WTC11 (cell line): ENCODE results near the gene DAW1. TPM values are rescaled to one million over a fixed set of nuclear protein-coding genes. Genes with fewer than 3 reads are reported as not detected.

Experiments
- ATAC-seq: fragments of 200-7000 bp; cut with Tn5 transposase; 2 replicates; pipeline ENCODE4 v1.10.0; 2021; ENCODE audit warnings: mild to moderate bottlenecking, moderate library complexity
- CTCF ChIA-PET: fragments of 300-600 bp; sonication (Branson Sonifier 250); formaldehyde crosslinking; loops from one replicate; lab custom pipeline; 2021; ENCODE audit warnings: antibody characterized with exemption; lab: Charles Lee
- POLR2A ChIA-PET: fragments of 350-600 bp; sonication (Branson Sonifier 250); formaldehyde crosslinking; loops from one replicate; lab custom pipeline; 2021; ENCODE audit warnings: antibody characterized with exemption; lab: Charles Lee
- DNase-seq: peaks from one replicate; pipeline ENCODE4 v3.0.0; 2021; ENCODE audit warnings: low spot score
- H3K27ac Mint-ChIP-seq: 2 replicates; pipeline ENCODE4 v1.8.0; 2021; ENCODE audit warnings: mixed read lengths
- H3K27me3 Mint-ChIP-seq: 2 replicates; pipeline ENCODE4 v1.8.0; 2021; ENCODE audit warnings: low read depth, mild to moderate bottlenecking, moderate library complexity, mixed read lengths
- H3K36me3 Mint-ChIP-seq: 2 replicates; pipeline ENCODE4 v1.8.0; 2021; ENCODE audit warnings: mixed read lengths
- H3K4me1 Mint-ChIP-seq: 2 replicates; pipeline ENCODE4 v1.8.0; 2022; ENCODE audit warnings: mixed read lengths
- H3K4me3 Mint-ChIP-seq: 2 replicates; pipeline ENCODE4 v1.8.0; 2021; ENCODE audit warnings: mild to moderate bottlenecking, moderate library complexity, mixed read lengths
- H3K9me3 Mint-ChIP-seq: 2 replicates; pipeline ENCODE4 v1.8.0; 2021; ENCODE audit warnings: mixed read lengths
- AFF4 ChIP-seq: sonication (generic); formaldehyde crosslinking; IDR thresholded peaks from 2 replicates; pipeline ENCODE4 v1.8.1; 2023; ENCODE audit warnings: mild to moderate bottlenecking, missing genetic modification reagents, borderline replicate concordance
- ARID4B ChIP-seq: sonication (generic); formaldehyde crosslinking; IDR thresholded peaks from 2 replicates; pipeline ENCODE4 v1.8.0; 2023; ENCODE audit warnings: missing genetic modification reagents, mild to moderate bottlenecking, borderline replicate concordance
- ATF1 ChIP-seq: sonication (generic); formaldehyde crosslinking; IDR thresholded peaks from 2 replicates; pipeline ENCODE4 v1.8.1; 2023; ENCODE audit warnings: mild to moderate bottlenecking, moderate library complexity, missing genetic modification reagents
- CBFB ChIP-seq: sonication (generic); formaldehyde crosslinking; IDR thresholded peaks from 2 replicates; pipeline ENCODE4 v1.8.1; 2022; ENCODE audit warnings: mild to moderate bottlenecking, low read depth, missing genetic modification reagents
- HMGA2 ChIP-seq: fragments of 250-450 bp; sonication (Bioruptor Pico); IDR thresholded peaks from 2 replicates; pipeline ENCODE4 v1.4.0; 2021; ENCODE audit warnings: mild to moderate bottlenecking, moderate library complexity
- IRF2 ChIP-seq: sonication (generic); formaldehyde crosslinking; IDR thresholded peaks from 2 replicates; pipeline ENCODE4 v1.8.0; 2022; ENCODE audit warnings: low read depth, missing genetic modification reagents, borderline replicate concordance
- KAT7 ChIP-seq: sonication (generic); formaldehyde crosslinking; IDR thresholded peaks from 2 replicates; pipeline ENCODE4 v1.8.1; 2023; ENCODE audit warnings: missing genetic modification reagents, mild to moderate bottlenecking, borderline replicate concordance
- NFATC4 ChIP-seq: fragments of 250-450 bp; sonication (Bioruptor Pico); IDR thresholded peaks from 2 replicates; pipeline ENCODE4 v1.9.0; 2021; ENCODE audit warnings: mild to moderate bottlenecking
- NR3C1 ChIP-seq: sonication (generic); formaldehyde crosslinking; conservative IDR thresholded peaks from 2 replicates; pipeline ENCODE4 v1.8.1; 2023; ENCODE audit warnings: low read depth, mild to moderate bottlenecking, missing genetic modification reagents
- TEAD1 ChIP-seq: sonication (generic); formaldehyde crosslinking; IDR thresholded peaks from 2 replicates; pipeline ENCODE4 v1.8.0; 2022; ENCODE audit warnings: mild to moderate bottlenecking, missing genetic modification reagents
- ZBTB21 ChIP-seq: sonication (generic); formaldehyde crosslinking; IDR thresholded peaks from 2 replicates; pipeline ENCODE4 v1.8.1; 2023; ENCODE audit warnings: mild to moderate bottlenecking, missing genetic modification reagents, borderline replicate concordance
- ZNF138 ChIP-seq: sonication (generic); formaldehyde crosslinking; conservative IDR thresholded peaks from 2 replicates; pipeline ENCODE4 v1.8.1; 2022; ENCODE audit warnings: mild to moderate bottlenecking, moderate library complexity, missing genetic modification reagents
- ZNF263 ChIP-seq: sonication (generic); formaldehyde crosslinking; IDR thresholded peaks from 2 replicates; pipeline ENCODE4 v1.8.1; 2022; ENCODE audit warnings: low read depth, mild to moderate bottlenecking, moderate library complexity, missing genetic modification reagents
- ZNF281 ChIP-seq: sonication (generic); formaldehyde crosslinking; IDR thresholded peaks from 2 replicates; pipeline ENCODE4 v1.8.0; 2023; ENCODE audit warnings: mild to moderate bottlenecking, missing genetic modification reagents
- ZNF416 ChIP-seq: fragments of 250-450 bp; sonication (Bioruptor Pico); IDR thresholded peaks from 2 replicates; pipeline ENCODE4 v1.9.0; 2021; ENCODE audit warnings: mild to moderate bottlenecking, inconsistent platforms
- ZNF423 ChIP-seq: fragments of 250-450 bp; sonication (Bioruptor Pico); IDR thresholded peaks from 2 replicates; pipeline ENCODE4 v2.1.2; 2022; ENCODE audit warnings: mild to moderate bottlenecking, moderate library complexity
- ZNF532 ChIP-seq: fragments of 250-450 bp; sonication (Bioruptor Pico); IDR thresholded peaks from 2 replicates; pipeline ENCODE4 v1.9.0; 2021; ENCODE audit warnings: mild to moderate bottlenecking, borderline replicate concordance
- ZNF671 ChIP-seq: fragments of 250-450 bp; sonication (Bioruptor Pico); IDR thresholded peaks from 2 replicates; pipeline ENCODE4 v1.8.0; 2021; ENCODE audit warnings: mild to moderate bottlenecking
- ZSCAN18 ChIP-seq: fragments of 250-450 bp; sonication (Bioruptor Pico); IDR thresholded peaks from 2 replicates; pipeline ENCODE4 v2.1.2; 2022; ENCODE audit warnings: mild to moderate bottlenecking, moderate library complexity
- total RNA-seq: library from RNA; stranded (reverse); gene quantifications from 3 replicates; pipeline ENCODE4 v1.2.3, GENCODE V29; 2021

Gene DAW1
- total RNA-seq, 1 experiment from 2014 or later = 0.61 TPM

- H3K27me3 Mint-ChIP-seq = no peaks in the 10 kb centered on the region
- H3K9me3 Mint-ChIP-seq = peaks cover 17% of the 10 kb centered on the region
- H3K4me3 Mint-ChIP-seq = no peak overlapping the region
- DNase-seq = no peak
- no peaks in the 10 kb centered on the region for H3K36me3 Mint-ChIP-seq
- ChIA-PET CTCF (no interaction called here), POLR2A (no interaction called here)
- no peak for TF ChIP-seq ZSCAN18 (CRISPR knock-in tag)
- TF ChIP-seq KAT7 (CRISPR knock-in tag) = no peak
- no peak for TF ChIP-seq ZNF138 (CRISPR knock-in tag)
- TF ChIP-seq ZBTB21 (CRISPR knock-in tag) = no peak
- no peak for TF ChIP-seq ARID4B (CRISPR knock-in tag)
- TF ChIP-seq ZNF532 (CRISPR knock-in tag) = no peak
- no peak for TF ChIP-seq ZNF423 (CRISPR knock-in tag)
- H3K27ac Mint-ChIP-seq = no peak overlapping the region
- no peak for ATAC-seq
- peaks cover 3% of the 10 kb centered on the region for H3K4me1 Mint-ChIP-seq
Observed at GRCh38 chr2:227824711-227825110, 46.7 kb upstream of the DAW1 start.

GRCh38 chr2:227826019-227826521, 45.4 kb upstream of the DAW1 start:
- DNase-seq (no peak), ATAC-seq (no peak)
- Mint-ChIP-seq H3K4me1 (peaks cover 3% of the 10 kb centered on the region), H3K4me3 (no peak overlapping the region), H3K36me3 (no peaks in the 10 kb centered on the region), H3K9me3 (peaks cover 10% of the 10 kb centered on the region), H3K27me3 (no peaks in the 10 kb centered on the region), H3K27ac (no peak overlapping the region)
- CTCF ChIA-PET = interaction anchor here (1.1 kb wide), 1 partner anchor 36 kb away, joined by 3 read pairs; no protein-coding TSS in a partner anchor
- POLR2A ChIA-PET = no interaction called here
- TF ChIP-seq ZNF416 = no peak
- no peak for TF ChIP-seq AFF4 (CRISPR knock-in tag)
- no peak for TF ChIP-seq ZNF671 (CRISPR knock-in tag)
- no peak for TF ChIP-seq ZNF281 (CRISPR knock-in tag)
- TF ChIP-seq NFATC4 = no peak
- TF ChIP-seq TEAD1 (CRISPR knock-in tag) = no peak
- no peak for TF ChIP-seq IRF2 (CRISPR knock-in tag)
- TF ChIP-seq HMGA2 (CRISPR knock-in tag) = no peak
- TF ChIP-seq CBFB (CRISPR knock-in tag) = no peak
- TF ChIP-seq NR3C1 (CRISPR knock-in tag) = no peak
- no peak for TF ChIP-seq ATF1 (CRISPR knock-in tag)
- TF ChIP-seq ZNF263 (CRISPR knock-in tag) = no peak
